HepG2 (cell line): ENCODE results near the gene CD68. TPM values are rescaled to one million over a fixed set of nuclear protein-coding genes. Genes with fewer than 3 reads are reported as not detected.

Experiments used
- DNMT1 ChIP-seq: sonication (generic); formaldehyde crosslinking; IDR thresholded peaks from 2 replicates; pipeline ENCODE4 v1.5.1; 2020; ENCODE audit warnings: mild to moderate bottlenecking, missing genetic modification reagents
- EHMT2 ChIP-seq: fragments of 200-600 bp; sonication (generic); IDR thresholded peaks from 2 replicates; pipeline ENCODE4 v1.7.0; 2017; ENCODE audit warnings: antibody characterized with exemption, low read depth, low read length, borderline replicate concordance
- PLRG1 ChIP-seq: fragments of 450-650 bp; conservative IDR thresholded peaks from 2 replicates; pipeline ENCODE4 v1.6.1; 2016
- SKI ChIP-seq: fragments of 450-650 bp; IDR thresholded peaks from one replicate; pipeline ENCODE4 v1.6.1; 2018; ENCODE audit warnings: mild to moderate bottlenecking; ENCODE audit not compliant: partially characterized antibody
- ZBTB3 ChIP-seq: sonication (generic); formaldehyde crosslinking; IDR thresholded peaks from 2 replicates; pipeline ENCODE4 v1.4.0; 2020; ENCODE audit warnings: low read depth, mild to moderate bottlenecking, moderate library complexity, missing genetic modification reagents, borderline replicate concordance
- ZFAT ChIP-seq: sonication (generic); formaldehyde crosslinking; conservative IDR thresholded peaks from 2 replicates; pipeline ENCODE4 v1.8.1; 2023; ENCODE audit warnings: missing genetic modification reagents, inconsistent platforms
- ZFYVE20 ChIP-seq: sonication (generic); formaldehyde crosslinking; IDR thresholded peaks from 2 replicates; pipeline ENCODE4 v1.8.0; 2023; ENCODE audit warnings: low read depth, mild to moderate bottlenecking, moderate library complexity, missing genetic modification reagents, borderline replicate concordance
- ZNF317 ChIP-seq: sonication (generic); formaldehyde crosslinking; IDR thresholded peaks from 2 replicates; pipeline ENCODE4 v1.5.0; 2020; ENCODE audit warnings: mild to moderate bottlenecking, missing genetic modification reagents
- ZNF589 ChIP-seq: sonication (generic); formaldehyde crosslinking; conservative IDR thresholded peaks from 2 replicates; pipeline ENCODE4 v1.8.0; 2022; ENCODE audit warnings: mild to moderate bottlenecking, moderate library complexity, missing genetic modification reagents
- ZNF850 ChIP-seq: sonication (generic); formaldehyde crosslinking; conservative IDR thresholded peaks from 2 replicates; pipeline ENCODE4 v1.9.0; 2021; ENCODE audit warnings: mild to moderate bottlenecking, missing genetic modification reagents
- ZSCAN22 ChIP-seq: sonication (generic); formaldehyde crosslinking; IDR thresholded peaks from 2 replicates; pipeline ENCODE4 v1.4.0; 2020; ENCODE audit warnings: mild to moderate bottlenecking, missing genetic modification reagents
- polyA plus RNA-seq, 8 experiments: library from polyadenylated mRNA; depleted of rRNA in 3 of 8; stranded (reverse) in 7 of 8; unstranded in 1 of 8; fragments of >200 nt; fragmentation: Illumina TruSeq in 4 of 8; extraction: Trizol in 4 of 8; gene quantifications; 2 replicates each; pipeline versions ENCODE4 v1.2.1 to v1.2.3, GENCODE V29; 2011 to 2016; ENCODE audit warnings: low read depth in 4 of 8, missing spikeins in 1 of 8, mixed read lengths in 1 of 8; ENCODE audit not compliant: insufficient read depth in 1 of 8
- total RNA-seq, 5 experiments: library from RNA; depleted of rRNA; stranded (reverse); fragments of >200 nt; fragmentation: Illumina TruSeq; extraction: Trizol; gene quantifications; 2 replicates each; pipeline ENCODE4 v1.2.3, GENCODE V29; 2016; ENCODE audit warnings: low read depth in 1 of 5
- TF ChIP-seq, protein P1 (sequence below): sonication (generic); formaldehyde crosslinking; IDR thresholded peaks from 2 replicates; pipeline ENCODE4 v1.4.0; 2020; ENCODE audit warnings: mild to moderate bottlenecking, missing genetic modification reagents
- TF ChIP-seq, protein P2 (sequence below): IDR thresholded peaks from 2 replicates; pipeline ENCODE4 v1.6.1; 2016; ENCODE audit warnings: missing compliant biosample characterization, missing genetic modification reagents, borderline replicate concordance
- TF ChIP-seq, protein P3 (sequence below): sonication (generic); formaldehyde crosslinking; IDR thresholded peaks from 2 replicates; pipeline ENCODE4 v1.4.0; 2020; ENCODE audit warnings: low read depth, mild to moderate bottlenecking, missing genetic modification reagents
- TF ChIP-seq, protein P4 (sequence below): sonication (generic); formaldehyde crosslinking; IDR thresholded peaks from 2 replicates; pipeline ENCODE4 v1.9.0; 2021; ENCODE audit warnings: missing genetic modification reagents, borderline replicate concordance
- TF ChIP-seq, protein P5 (sequence below): sonication (generic); formaldehyde crosslinking; IDR thresholded peaks from 2 replicates; pipeline ENCODE4 v1.5.1; 2020; ENCODE audit warnings: mild to moderate bottlenecking, missing genetic modification reagents
- TF ChIP-seq, protein P6 (sequence below), 2 experiments: sonication (generic) in 1 of 2; formaldehyde crosslinking in 1 of 2; IDR thresholded peaks; 2 replicates each; pipeline versions ENCODE4 v1.4.0 to v1.6.1; 2018 to 2020; ENCODE audit warnings: missing genetic modification reagents in 2 of 2, borderline replicate concordance in 1 of 2, low read depth in 1 of 2, mild to moderate bottlenecking in 1 of 2, missing biosample characterization in 1 of 2

Gene CD68
- total and polyA plus RNA-seq, 2 of the 13 experiments (the other 11 are each of a cell fraction or from before 2014, with no cell fraction given), result 10.3 to 104 TPM

DNA sequence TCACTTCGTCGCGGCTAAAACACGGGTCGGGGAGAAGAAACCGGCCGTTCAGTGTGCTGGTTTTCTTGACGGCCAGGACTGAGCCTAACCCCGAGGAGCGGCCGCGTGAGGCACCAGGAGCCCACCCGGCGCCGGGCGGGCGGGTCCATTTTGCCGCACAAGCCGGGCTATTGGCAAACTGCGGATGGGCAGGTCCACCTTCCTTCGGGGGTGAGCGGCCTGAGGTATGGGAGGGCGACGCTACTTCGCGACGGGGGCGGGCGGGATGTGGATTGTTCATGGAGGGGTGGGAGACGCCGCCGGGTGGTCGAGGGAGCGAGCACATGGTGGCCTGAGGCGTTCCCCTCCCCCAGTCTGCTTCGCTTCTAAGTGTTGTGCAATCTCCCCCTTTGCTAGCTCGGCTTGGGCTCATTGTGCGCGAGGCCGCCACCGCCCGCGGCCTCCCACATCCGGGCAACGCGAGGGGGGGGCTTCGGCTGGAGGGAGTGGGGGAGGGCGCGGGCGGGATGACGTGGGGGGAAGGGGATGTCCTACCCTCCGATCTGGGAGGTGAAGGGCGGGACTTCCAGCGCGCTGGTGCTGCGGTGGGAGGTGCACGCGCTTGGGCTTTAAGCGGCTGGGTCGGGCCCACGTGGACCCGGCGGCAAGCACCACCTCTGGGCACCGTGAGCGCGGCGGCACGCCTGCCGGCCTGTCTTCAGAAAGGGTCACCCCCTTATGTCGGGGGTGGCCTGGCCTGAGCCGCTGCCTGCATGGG, 5.9 kb upstream of the CD68 start (continued):
- TF ChIP-seq EHMT2 (no peak), ZNF317 (CRISPR knock-in tag) (no peak), SKI (peak; percentile 12), ZFAT (CRISPR knock-in tag) (no peak), ZNF589 (no peak; the same call in 1 of the 2 replicates), ZFYVE20 (CRISPR knock-in tag) (no peak), ZBTB3 (CRISPR knock-in tag) (no peak), DNMT1 (CRISPR knock-in tag) (no peak), PLRG1 (no peak), ZSCAN22 (CRISPR knock-in tag) (no peak), ZNF850 (CRISPR knock-in tag) (no peak)
- TF ChIP-seq, protein P1, sequence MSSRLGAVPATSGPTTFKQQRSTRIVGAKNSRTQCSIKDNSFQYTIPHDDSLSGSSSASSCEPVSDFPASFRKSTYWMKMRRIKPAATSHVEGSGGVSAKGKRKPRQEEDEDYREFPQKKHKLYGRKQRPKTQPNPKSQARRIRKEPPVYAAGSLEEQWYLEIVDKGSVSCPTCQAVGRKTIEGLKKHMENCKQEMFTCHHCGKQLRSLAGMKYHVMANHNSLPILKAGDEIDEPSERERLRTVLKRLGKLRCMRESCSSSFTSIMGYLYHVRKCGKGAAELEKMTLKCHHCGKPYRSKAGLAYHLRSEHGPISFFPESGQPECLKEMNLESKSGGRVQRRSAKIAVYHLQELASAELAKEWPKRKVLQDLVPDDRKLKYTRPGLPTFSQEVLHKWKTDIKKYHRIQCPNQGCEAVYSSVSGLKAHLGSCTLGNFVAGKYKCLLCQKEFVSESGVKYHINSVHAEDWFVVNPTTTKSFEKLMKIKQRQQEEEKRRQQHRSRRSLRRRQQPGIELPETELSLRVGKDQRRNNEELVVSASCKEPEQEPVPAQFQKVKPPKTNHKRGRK, result no peak
- TF ChIP-seq, protein P2, sequence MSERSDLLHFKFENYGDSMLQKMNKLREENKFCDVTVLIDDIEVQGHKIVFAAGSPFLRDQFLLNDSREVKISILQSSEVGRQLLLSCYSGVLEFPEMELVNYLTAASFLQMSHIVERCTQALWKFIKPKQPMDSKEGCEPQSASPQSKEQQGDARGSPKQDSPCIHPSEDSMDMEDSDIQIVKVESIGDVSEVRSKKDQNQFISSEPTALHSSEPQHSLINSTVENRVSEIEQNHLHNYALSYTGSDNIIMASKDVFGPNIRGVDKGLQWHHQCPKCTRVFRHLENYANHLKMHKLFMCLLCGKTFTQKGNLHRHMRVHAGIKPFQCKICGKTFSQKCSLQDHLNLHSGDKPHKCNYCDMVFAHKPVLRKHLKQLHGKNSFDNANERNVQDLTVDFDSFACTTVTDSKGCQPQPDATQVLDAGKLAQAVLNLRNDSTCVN (CRISPR knock-in tag), result 0 out of 2 replicates have a peak, but pooled peaks have one; percentile 12
- TF ChIP-seq, protein P3, sequence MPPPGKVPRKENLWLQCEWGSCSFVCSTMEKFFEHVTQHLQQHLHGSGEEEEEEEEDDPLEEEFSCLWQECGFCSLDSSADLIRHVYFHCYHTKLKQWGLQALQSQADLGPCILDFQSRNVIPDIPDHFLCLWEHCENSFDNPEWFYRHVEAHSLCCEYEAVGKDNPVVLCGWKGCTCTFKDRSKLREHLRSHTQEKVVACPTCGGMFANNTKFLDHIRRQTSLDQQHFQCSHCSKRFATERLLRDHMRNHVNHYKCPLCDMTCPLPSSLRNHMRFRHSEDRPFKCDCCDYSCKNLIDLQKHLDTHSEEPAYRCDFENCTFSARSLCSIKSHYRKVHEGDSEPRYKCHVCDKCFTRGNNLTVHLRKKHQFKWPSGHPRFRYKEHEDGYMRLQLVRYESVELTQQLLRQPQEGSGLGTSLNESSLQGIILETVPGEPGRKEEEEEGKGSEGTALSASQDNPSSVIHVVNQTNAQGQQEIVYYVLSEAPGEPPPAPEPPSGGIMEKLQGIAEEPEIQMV, result no peak
- TF ChIP-seq, protein P4, sequence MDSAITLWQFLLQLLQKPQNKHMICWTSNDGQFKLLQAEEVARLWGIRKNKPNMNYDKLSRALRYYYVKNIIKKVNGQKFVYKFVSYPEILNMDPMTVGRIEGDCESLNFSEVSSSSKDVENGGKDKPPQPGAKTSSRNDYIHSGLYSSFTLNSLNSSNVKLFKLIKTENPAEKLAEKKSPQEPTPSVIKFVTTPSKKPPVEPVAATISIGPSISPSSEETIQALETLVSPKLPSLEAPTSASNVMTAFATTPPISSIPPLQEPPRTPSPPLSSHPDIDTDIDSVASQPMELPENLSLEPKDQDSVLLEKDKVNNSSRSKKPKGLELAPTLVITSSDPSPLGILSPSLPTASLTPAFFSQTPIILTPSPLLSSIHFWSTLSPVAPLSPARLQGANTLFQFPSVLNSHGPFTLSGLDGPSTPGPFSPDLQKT (CRISPR knock-in tag), result no peak
- TF ChIP-seq, protein P5, sequence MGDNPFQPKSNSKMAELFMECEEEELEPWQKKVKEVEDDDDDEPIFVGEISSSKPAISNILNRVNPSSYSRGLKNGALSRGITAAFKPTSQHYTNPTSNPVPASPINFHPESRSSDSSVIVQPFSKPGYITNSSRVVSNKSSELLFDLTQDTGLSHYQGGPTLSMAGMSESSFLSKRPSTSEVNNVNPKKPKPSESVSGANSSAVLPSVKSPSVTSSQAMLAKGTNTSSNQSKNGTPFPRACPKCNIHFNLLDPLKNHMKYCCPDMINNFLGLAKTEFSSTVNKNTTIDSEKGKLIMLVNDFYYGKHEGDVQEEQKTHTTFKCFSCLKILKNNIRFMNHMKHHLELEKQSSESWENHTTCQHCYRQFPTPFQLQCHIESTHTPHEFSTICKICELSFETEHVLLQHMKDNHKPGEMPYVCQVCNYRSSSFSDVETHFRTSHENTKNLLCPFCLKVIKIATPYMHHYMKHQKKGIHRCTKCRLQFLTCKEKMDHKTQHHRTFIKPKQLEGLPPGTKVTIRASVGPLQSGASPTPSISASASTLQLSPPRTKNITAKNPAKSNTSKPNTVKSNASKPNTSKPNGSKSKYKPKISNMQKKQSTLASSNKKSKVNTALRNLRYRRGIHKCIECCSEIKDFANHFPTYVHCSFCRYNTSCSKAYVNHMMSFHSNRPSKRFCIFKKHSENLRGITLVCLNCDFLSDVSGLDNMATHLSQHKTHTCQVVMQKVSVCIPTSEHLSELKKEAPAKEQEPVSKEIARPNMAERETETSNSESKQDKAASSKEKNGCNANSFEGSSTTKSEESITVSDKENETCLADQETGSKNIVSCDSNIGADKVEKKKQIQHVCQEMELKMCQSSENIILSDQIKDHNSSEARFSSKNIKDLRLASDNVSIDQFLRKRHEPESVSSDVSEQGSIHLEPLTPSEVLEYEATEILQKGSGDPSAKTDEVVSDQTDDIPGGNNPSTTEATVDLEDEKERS (CRISPR knock-in tag), result no peak
- TF ChIP-seq, protein P6, sequence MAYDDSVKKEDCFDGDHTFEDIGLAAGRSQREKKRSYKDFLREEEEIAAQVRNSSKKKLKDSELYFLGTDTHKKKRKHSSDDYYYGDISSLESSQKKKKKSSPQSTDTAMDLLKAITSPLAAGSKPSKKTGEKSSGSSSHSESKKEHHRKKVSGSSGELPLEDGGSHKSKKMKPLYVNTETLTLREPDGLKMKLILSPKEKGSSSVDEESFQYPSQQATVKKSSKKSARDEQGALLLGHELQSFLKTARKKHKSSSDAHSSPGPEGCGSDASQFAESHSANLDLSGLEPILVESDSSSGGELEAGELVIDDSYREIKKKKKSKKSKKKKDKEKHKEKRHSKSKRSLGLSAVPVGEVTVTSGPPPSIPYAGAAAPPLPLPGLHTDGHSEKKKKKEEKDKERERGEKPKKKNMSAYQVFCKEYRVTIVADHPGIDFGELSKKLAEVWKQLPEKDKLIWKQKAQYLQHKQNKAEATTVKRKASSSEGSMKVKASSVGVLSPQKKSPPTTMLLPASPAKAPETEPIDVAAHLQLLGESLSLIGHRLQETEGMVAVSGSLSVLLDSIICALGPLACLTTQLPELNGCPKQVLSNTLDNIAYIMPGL (CRISPR knock-in tag; IDR thresholded peaks at IDR 0.05; ENCODE audit: borderline replicate concordance in 1 of 2, low read depth in 1 of 2), result peak in 1 of 2 experiments; percentile 83; a peak in 3 of 4 replicates
